HepG2 (cell line): ENCODE data around the gene COMT. TPM values are rescaled to one million over a fixed set of nuclear protein-coding genes. Genes with fewer than 3 reads are reported as not detected.

Source experiments
- ATAC-seq: fragments of 200-7000 bp; cut with Tn5 transposase; 3 replicates; pipeline ENCODE4 v1.9.1; 2020; ENCODE audit warnings: mild to moderate bottlenecking, moderate library complexity
- BruUV-seq: library from RNA; stranded (reverse); fragments of 400-500 nt; replicated peaks from 2 replicates; lab custom pipeline; 2021; lab: Mats Ljungman, UMichigan
- CTCF ChIA-PET: fragments of 300-600 bp; formaldehyde crosslinking; extraction: SDS; loops from one replicate; lab custom pipeline; 2021; ENCODE audit warnings: low total read pairs, inconsistent platforms, low intra/inter-chr PET ratio; lab: Yijun Ruan, JAX
- POLR2A ChIA-PET: fragments of 350-600 bp; sonication (Branson Sonifier 250); formaldehyde crosslinking; loops from one replicate; lab custom pipeline; 2020; ENCODE audit warnings: antibody characterized with exemption, inconsistent platforms; lab: Yijun Ruan, JAX
- DNase-seq: peaks from one replicate; pipeline ENCODE4 v3.0.0-alpha.2; 2015; ENCODE audit warnings: low spot score
- FAIRE-seq: peaks from 3 replicates; lab custom pipeline; 2011; peaks lifted over from hg19 to GRCh38; lab: Jason Lieb, UNC
- H2AFZ ChIP-seq: one replicate; pipeline ENCODE4 v1.6.1; 2011; ENCODE audit warnings: low read length, inconsistent platforms
- H3K27ac ChIP-seq: fragments of 300-600 bp; 3 replicates; pipeline ENCODE4 v1.8.0; 2011; ENCODE audit warnings: mixed run types, mild to moderate bottlenecking, mixed read lengths, low read length, inconsistent platforms; ENCODE audit not compliant: insufficient read depth; ENCODE audit errors: extremely low read length
- H3K27me3 ChIP-seq, 2 experiments: fragments of 200-600 bp in 1 of 2; 2 replicates in 1 of 2; 3 replicates in 1 of 2; pipeline versions ENCODE4 v1.6.0 to v1.8.0; 2011; ENCODE audit warnings: low read length in 2 of 2, mild to moderate bottlenecking in 2 of 2, moderate library complexity in 2 of 2, inconsistent platforms in 1 of 2; ENCODE audit not compliant: insufficient read depth in 2 of 2, control insufficient read depth in 1 of 2
- H3K36me3 ChIP-seq, 2 experiments: fragments of 200-600 bp in 1 of 2; replicated peaks in 1 of 2; 2 replicates in 1 of 2; 3 replicates in 1 of 2; pipeline versions ENCODE4 v1.5.1 to v1.8.0; 2011; ENCODE audit warnings: low read length in 2 of 2, inconsistent platforms in 1 of 2; ENCODE audit not compliant: insufficient read depth in 2 of 2, control insufficient read depth in 1 of 2
- H3K4me1 ChIP-seq: 2 replicates; pipeline ENCODE4 v1.5.1; 2012; ENCODE audit warnings: low read length, inconsistent platforms; ENCODE audit not compliant: insufficient read depth
- H3K4me2 ChIP-seq: 2 replicates; pipeline ENCODE4 v1.6.0; 2011; ENCODE audit warnings: low read depth, low read length, inconsistent platforms
- H3K4me3 ChIP-seq, 3 experiments: fragments of 200-600 bp in 1 of 3; sonication (generic), shearing (Covaris generic) in 1 of 3; replicated peaks in 1 of 3; 2 replicates each; pipeline ENCODE4 v1.5.1; 2011 to 2016; ENCODE audit warnings: low read length in 3 of 3, inconsistent platforms in 2 of 3, low read depth in 2 of 3, mild to moderate bottlenecking in 2 of 3, control low read depth in 1 of 3, mixed read lengths in 1 of 3; ENCODE audit not compliant: insufficient read depth in 1 of 3
- H3K79me2 ChIP-seq: one replicate; pipeline ENCODE4 v1.6.1; 2011; ENCODE audit warnings: low read length, inconsistent platforms; ENCODE audit not compliant: insufficient read depth
- H3K9ac ChIP-seq: 2 replicates; pipeline ENCODE4 v1.6.0; 2011; ENCODE audit warnings: mild to moderate bottlenecking, low read depth, low read length, inconsistent platforms; ENCODE audit not compliant: insufficient read depth
- H3K9me3 ChIP-seq: 2 replicates; pipeline ENCODE4 v1.5.1; 2012; ENCODE audit warnings: mild to moderate bottlenecking, low read length
- H4K20me1 ChIP-seq: 2 replicates; pipeline ENCODE4 v1.6.0; 2011; ENCODE audit warnings: inconsistent platforms, mild to moderate bottlenecking, low read length, moderate library complexity; ENCODE audit not compliant: insufficient read depth
- AGO2 ChIP-seq: fragments of 200-400 bp; formaldehyde crosslinking; optimal IDR thresholded peaks from 2 replicates; pipeline ENCODE3; 2017; ENCODE audit warnings: mild to moderate bottlenecking, low read depth, low read length, moderate library complexity
- DR1 ChIP-seq: sonication (generic); formaldehyde crosslinking; IDR thresholded peaks from 2 replicates; pipeline ENCODE4 v1.8.0; 2021; ENCODE audit warnings: mild to moderate bottlenecking, missing genetic modification reagents, inconsistent platforms
- ERF ChIP-seq: IDR thresholded peaks from 2 replicates; pipeline ENCODE4 v1.6.1; 2018; ENCODE audit warnings: missing biosample characterization, missing genetic modification reagents
- FOXK2 ChIP-seq: fragments of 450-650 bp; IDR thresholded peaks from 2 replicates; pipeline ENCODE4 v1.6.1; 2016
- SAFB2 ChIP-seq: sonication (generic); formaldehyde crosslinking; IDR thresholded peaks from 2 replicates; pipeline ENCODE4 v1.5.1; 2020; ENCODE audit warnings: missing genetic modification reagents, low read depth, mild to moderate bottlenecking, borderline replicate concordance
- TEF ChIP-seq: sonication (generic); formaldehyde crosslinking; IDR thresholded peaks from 2 replicates; pipeline ENCODE4 v1.5.0; 2020; ENCODE audit warnings: missing genetic modification reagents
- ZNF264 ChIP-seq: sonication (generic); formaldehyde crosslinking; IDR thresholded peaks from 2 replicates; pipeline ENCODE4 v1.4.0; 2020; ENCODE audit warnings: missing genetic modification reagents
- ZNF646 ChIP-seq: sonication (generic); formaldehyde crosslinking; IDR thresholded peaks from 2 replicates; pipeline ENCODE4 v1.9.0; 2021; ENCODE audit warnings: mild to moderate bottlenecking, missing genetic modification reagents
- WGBS: methylation state at CpG from one replicate; pipeline ENCODE4 v1.1.6; 2017; ENCODE audit warnings: low lambda C conversion rate; 5-methylcytosine and 5-hydroxymethylcytosine counted together
- in situ Hi-C: cut with HindIII; loops from 2 replicates; pipeline ENCODE4 v1.10.0; 2017; ENCODE audit warnings: low pct_unique_long_range_greater_than_20kb; ENCODE audit not compliant: extremely low pct_ligation_motif_present
- intact Hi-C: fragments of 100-400 bp; cut with micrococcal nuclease; formaldehyde crosslinking; loops from one replicate; pipeline ENCODE4 v1.10.0; 2022; ENCODE audit not compliant: unreplicated experiment
- polyA plus RNA-seq, 8 experiments: library from polyadenylated mRNA; depleted of rRNA in 3 of 8; stranded (reverse) in 7 of 8; unstranded in 1 of 8; fragments of >200 nt; fragmentation: Illumina TruSeq in 4 of 8; extraction: Trizol in 4 of 8; gene quantifications; 2 replicates each; pipeline versions ENCODE4 v1.2.1 to v1.2.3, GENCODE V29; 2011 to 2016; ENCODE audit warnings: low read depth in 4 of 8, missing spikeins in 1 of 8, mixed read lengths in 1 of 8; ENCODE audit not compliant: insufficient read depth in 1 of 8
- total RNA-seq, 5 experiments: library from RNA; depleted of rRNA; stranded (reverse); fragments of >200 nt; fragmentation: Illumina TruSeq; extraction: Trizol; gene quantifications; 2 replicates each; pipeline ENCODE4 v1.2.3, GENCODE V29; 2016; ENCODE audit warnings: low read depth in 1 of 5
- TF ChIP-seq, protein P1 (sequence below): sonication (generic); formaldehyde crosslinking; IDR thresholded peaks from 2 replicates; pipeline ENCODE4 v1.4.0; 2020; ENCODE audit warnings: mild to moderate bottlenecking, low read depth, missing genetic modification reagents

COMT gene
- total and polyA plus RNA-seq, 2 of the 13 experiments (the other 11 are each of a cell fraction or from before 2014, with no cell fraction given), result 156 to 162 TPM

- BruUV-seq, result no TSS peak
- in situ Hi-C loops, result no loop called here
- no peaks in the 10 kb centered on the region for H3K79me2 ChIP-seq
- no peak overlapping the region for H2AFZ ChIP-seq
- H4K20me1 ChIP-seq, result no peaks in the 10 kb centered on the region
- no peak for FAIRE-seq
- ATAC-seq, result no peak
- ChIA-PET POLR2A (interaction anchor here (1.6 kb wide), 1 partner anchor 42 kb away, joined by 3 read pairs; the partner anchor contains the start of genes GNB1L and RTL10), CTCF (no interaction called here)
- H3K4me2 ChIP-seq, result no peak overlapping the region
- H3K9ac ChIP-seq, result no peak overlapping the region
- TF ChIP-seq AGO2 (peak; percentile 22), DR1 (CRISPR knock-in tag) (no peak)
- intact Hi-C loops, result no loop called here
- peaks cover 5 to 15% of the 10 kb centered on the region in 2 experiments; a peak in 4 of 5 replicates for H3K36me3 ChIP-seq
- DNase-seq, result no peak
- H3K4me3 ChIP-seq, result no peak overlapping the region
- H3K4me1 ChIP-seq, result peaks cover 64% of the 10 kb centered on the region
- H3K27ac ChIP-seq, result no peak overlapping the region
- no peaks in the 10 kb centered on the region for H3K27me3 ChIP-seq
- H3K9me3 ChIP-seq, result no peaks in the 10 kb centered on the region
- WGBS, result 95% methylated on average over 11 of the region's 15 CpGs
These were observed 44.8 kb upstream of the COMT start for GRCh38 chr22:19896665-19897355.

DNA sequence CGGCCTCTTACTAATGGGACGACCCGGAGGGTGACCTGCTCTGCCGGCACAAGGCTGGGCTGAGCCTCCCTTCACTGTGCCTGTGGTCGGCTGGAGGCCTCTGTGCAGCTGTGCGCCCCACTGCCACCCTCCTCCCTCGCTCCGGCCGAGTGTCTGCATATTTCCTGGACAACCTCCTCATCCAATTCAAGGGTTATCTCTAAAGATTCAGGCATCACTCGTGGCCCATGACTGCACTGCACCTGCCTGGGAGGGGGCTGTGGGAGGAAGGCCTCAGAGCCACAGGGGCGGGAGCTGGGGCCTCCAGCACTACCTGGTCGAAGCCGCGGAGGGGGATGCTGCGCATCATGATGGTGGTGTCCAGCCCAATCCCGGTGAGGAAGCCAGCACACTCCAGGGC lies 43.8 kb upstream of the COMT start:
- in situ Hi-C loops, result no loop called here
- FAIRE-seq, result no peak
- intact Hi-C loops, result no loop called here
- WGBS, result 95% methylated on average over 6 of the region's 16 CpGs
- ATAC-seq, result no peak
- CTCF ChIA-PET, result no interaction called here
- Histone ChIP-seq H4K20me1 (no peaks in the 10 kb centered on the region), H3K4me2 (no peak overlapping the region), H2AFZ (no peak overlapping the region), H3K79me2 (no peaks in the 10 kb centered on the region), H3K36me3 (peaks cover 5 to 15% of the 10 kb centered on the region in 2 experiments; a peak in 4 of 5 replicates), H3K4me3 (no peak overlapping the region), H3K27ac (no peak overlapping the region), H3K27me3 (no peaks in the 10 kb centered on the region), H3K4me1 (peaks cover 64% of the 10 kb centered on the region), H3K9me3 (no peaks in the 10 kb centered on the region), H3K9ac (no peak overlapping the region)
- BruUV-seq, result no TSS peak
- no peak for DNase-seq
- POLR2A ChIA-PET, result interaction anchor here (1.2 kb wide), 1 partner anchor 43 kb away, joined by 6 read pairs; the partner anchor contains the start of genes GNB1L and RTL10
- no peak for TF ChIP-seq ZNF264 (CRISPR knock-in tag)
- TF ChIP-seq SAFB2 (CRISPR knock-in tag), result no peak
- no peak for TF ChIP-seq ERF
- no peak for TF ChIP-seq ZNF646
- no peak for TF ChIP-seq TEF
- TF ChIP-seq FOXK2, result no peak
- TF ChIP-seq, protein P1, sequence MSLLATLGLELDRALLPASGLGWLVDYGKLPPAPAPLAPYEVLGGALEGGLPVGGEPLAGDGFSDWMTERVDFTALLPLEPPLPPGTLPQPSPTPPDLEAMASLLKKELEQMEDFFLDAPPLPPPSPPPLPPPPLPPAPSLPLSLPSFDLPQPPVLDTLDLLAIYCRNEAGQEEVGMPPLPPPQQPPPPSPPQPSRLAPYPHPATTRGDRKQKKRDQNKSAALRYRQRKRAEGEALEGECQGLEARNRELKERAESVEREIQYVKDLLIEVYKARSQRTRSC (CRISPR knock-in tag), result no peak
